Calu3 (cell line): ENCODE measurements around the gene PLEKHG4B. TPM values are rescaled to one million over a fixed set of nuclear protein-coding genes. Genes with fewer than 3 reads are reported as not detected.

Experiments used
- BruUV-seq: library from RNA; stranded (reverse); fragments of 400-500 nt; replicated peaks from 2 replicates; lab custom pipeline; 2021; lab: Mats Ljungman, UMichigan
- CTCF ChIA-PET: fragments of 300-600 bp; sonication (Branson Sonifier 250); formaldehyde crosslinking; loops from one replicate; lab custom pipeline; 2022; ENCODE audit warnings: antibody characterized with exemption; lab: Charles Lee
- DNase-seq: peaks from one replicate; pipeline ENCODE4 v3.0.0; 2022
- H3K27ac Mint-ChIP-seq: one replicate; pipeline ENCODE4 v1.8.0; 2022; ENCODE audit warnings: mixed read lengths; ENCODE audit not compliant: unreplicated experiment
- H3K27me3 Mint-ChIP-seq: one replicate; pipeline ENCODE4 v1.8.0; 2022; ENCODE audit warnings: mixed read lengths; ENCODE audit not compliant: unreplicated experiment
- H3K36me3 Mint-ChIP-seq: one replicate; pipeline ENCODE4 v1.8.0; 2022; ENCODE audit warnings: mild to moderate bottlenecking, moderate library complexity, mixed read lengths; ENCODE audit not compliant: insufficient read depth, unreplicated experiment
- H3K4me1 Mint-ChIP-seq: one replicate; pipeline ENCODE4 v1.8.0; 2022; ENCODE audit warnings: mild to moderate bottlenecking, low read depth, mixed read lengths; ENCODE audit not compliant: unreplicated experiment
- H3K4me3 Mint-ChIP-seq: one replicate; pipeline ENCODE4 v1.8.0; 2022; ENCODE audit warnings: mild to moderate bottlenecking, low read depth, moderate library complexity, mixed read lengths; ENCODE audit not compliant: unreplicated experiment
- H3K9me3 Mint-ChIP-seq: one replicate; pipeline ENCODE4 v1.8.0; 2022; ENCODE audit warnings: low read depth, mixed read lengths; ENCODE audit not compliant: unreplicated experiment
- CTCF ChIP-seq: fragments of 200-600 bp; IDR thresholded peaks from one replicate; pipeline ENCODE4 v1.8.0; 2022; ENCODE audit warnings: antibody characterized with exemption; ENCODE audit not compliant: unreplicated experiment
- intact Hi-C: fragments of 100-400 bp; cut with micrococcal nuclease; formaldehyde crosslinking; loops from one replicate; pipeline ENCODE4 v1.10.0; 2022; ENCODE audit not compliant: unreplicated experiment
- total RNA-seq: library from RNA; stranded (reverse); gene quantifications from 2 replicates; pipeline ENCODE4 v1.2.3, GENCODE V29; 2022

The PLEKHG4B gene
- total RNA-seq, 1 experiment from 2014 or later: 1.7 TPM

- no peak for DNase-seq
- TF ChIP-seq CTCF: no peak
- H3K9me3 Mint-ChIP-seq: no peaks in the 10 kb centered on the region
- H3K4me1 Mint-ChIP-seq: peaks cover 9% of the 10 kb centered on the region
- intact Hi-C loops: no loop called here
- H3K27ac Mint-ChIP-seq: no peak overlapping the region
- peaks cover 48% of the 10 kb centered on the region for H3K27me3 Mint-ChIP-seq
- CTCF ChIA-PET: no interaction called here
- H3K4me3 Mint-ChIP-seq: no peak overlapping the region
- no TSS peak for BruUV-seq
- no peaks in the 10 kb centered on the region for H3K36me3 Mint-ChIP-seq
These were observed 93.4 kb downstream of the PLEKHG4B start for GRCh38 chr5:185095-186070.

- CTCF ChIA-PET: no interaction called here
- DNase-seq: no peak
- intact Hi-C loops: no loop called here
- TF ChIP-seq CTCF: no peak
- BruUV-seq: no TSS peak
- Mint-ChIP-seq H3K27me3 (peaks cover 47% of the 10 kb centered on the region), H3K9me3 (no peaks in the 10 kb centered on the region), H3K27ac (no peak overlapping the region), H3K4me3 (no peak overlapping the region), H3K4me1 (peaks cover 9% of the 10 kb centered on the region), H3K36me3 (no peaks in the 10 kb centered on the region)
These were observed 94.4 kb downstream of the PLEKHG4B start for GRCh38 chr5:186091-187041.

- H3K27ac Mint-ChIP-seq: no peak overlapping the region
- CTCF ChIA-PET: no interaction called here
- no peaks in the 10 kb centered on the region for H3K36me3 Mint-ChIP-seq
- DNase-seq: no peak
- no peaks in the 10 kb centered on the region for H3K9me3 Mint-ChIP-seq
- H3K4me3 Mint-ChIP-seq: no peak overlapping the region
- no peak for TF ChIP-seq CTCF
- intact Hi-C loops: no loop called here
- H3K4me1 Mint-ChIP-seq: peaks cover 9% of the 10 kb centered on the region
- peaks cover 43% of the 10 kb centered on the region for H3K27me3 Mint-ChIP-seq
- no TSS peak for BruUV-seq
These were observed 95.1 kb downstream of the PLEKHG4B start for GRCh38 chr5:187042-187431.
